ENCODE data around the gene GSTM2.
"Not testable (repeated sequence)": the region's sequence is repeated elsewhere in the genome, so short reads cannot be mapped to it uniquely, and the experiment has no call there.

GRCh38 chr1:109695138-109695537 lies 27.3 kb downstream of the GSTM2 start:
- not testable (repeated sequence) for TF ChIP-seq CTCF (conservative IDR thresholded peaks at IDR 0.05; ENCODE audit: low read length); EZH2phosphoT487 (IDR thresholded peaks at IDR 0.05; ENCODE audit: borderline replicate concordance, low read depth, low read length)
